Uterus (tissue), 4 donors: Measurements from ENCODE around the gene OCIAD2. TPM values are rescaled to one million over a fixed set of nuclear protein-coding genes. Genes with fewer than 3 reads are reported as not detected.
"Not testable (repeated sequence)": the region's sequence is repeated elsewhere in the genome, so short reads cannot be mapped to it uniquely, and the experiment has no call there.

Experiments used
- DNase-seq, 2 donors: peaks; one replicate each; pipeline ENCODE4 v3.0.0-alpha.2; 2019 to 2020
- H3K27ac ChIP-seq, 2 donors: fragments of 200-600 bp; sonication (generic); 1 replicate in 1 of 2; 2 replicates in 1 of 2; pipeline ENCODE4 v1.5.1; 2016 to 2018
- H3K27me3 ChIP-seq, 2 donors: fragments of 200-600 bp; sonication (generic); one replicate each; pipeline ENCODE4 v1.5.1; 2018 to 2019; ENCODE audit warnings: control low read depth in 1 of 2
- H3K36me3 ChIP-seq, 2 donors: fragments of 200-600 bp; sonication (generic); one replicate each; pipeline ENCODE4 v1.5.1; 2019; ENCODE audit warnings: control low read depth in 1 of 2
- H3K4me1 ChIP-seq, 2 donors: fragments of 200-600 bp; sonication (generic); one replicate each; pipeline ENCODE4 v1.5.1; 2018 to 2019; ENCODE audit warnings: control low read depth in 1 of 2
- H3K4me3 ChIP-seq, 2 donors: fragments of 200-600 bp; sonication (generic); 1 replicate in 1 of 2; 2 replicates in 1 of 2; pipeline ENCODE4 v1.5.1; 2018 to 2019; ENCODE audit warnings: mild to moderate bottlenecking in 1 of 2
- H3K9me3 ChIP-seq, 2 donors: fragments of 200-600 bp; sonication (generic); one replicate each; pipeline ENCODE4 v1.5.1; 2019; ENCODE audit warnings: control low read depth in 1 of 2
- POLR2A ChIP-seq, 2 donors: fragments of 450-650 bp; IDR thresholded peaks; one replicate each; pipeline ENCODE4 v1.6.1; 2016; ENCODE audit warnings: antibody characterized with exemption in 2 of 2, mild to moderate bottlenecking in 1 of 2, moderate library complexity in 1 of 2
- intact Hi-C: fragments of 100-400 bp; cut with DNase I; formaldehyde crosslinking; loops from one replicate; pipeline ENCODE4 v1.15.1; 2023; ENCODE audit warnings: low total_unique reads
- total RNA-seq, 4 donors: library from RNA; depleted of rRNA in 3 of 4; stranded (reverse); fragments of >200 nt in 3 of 4; gene quantifications; one replicate each; pipeline versions ENCODE4 v1.1.0 to v1.2.4, GENCODE V29; 2014 to 2023
- TF ChIP-seq, protein P1 (sequence below), 4 experiments: fragments of 200-600 bp in 2 of 4; fragments of 450-650 bp in 2 of 4; sonication (generic) in 2 of 4; IDR thresholded peaks; one replicate each; pipeline ENCODE4 v1.5.1; 2016 to 2019; ENCODE audit warnings: antibody characterized with exemption in 4 of 4, mild to moderate bottlenecking in 2 of 4, moderate library complexity in 1 of 4
- donor health status: DM: yes; HTN: yes; CAD: no.

Gene OCIAD2
- total RNA-seq, 4 donors from 2014 or later: 0.88 to 17.0 (median 6.2) TPM

DNA sequence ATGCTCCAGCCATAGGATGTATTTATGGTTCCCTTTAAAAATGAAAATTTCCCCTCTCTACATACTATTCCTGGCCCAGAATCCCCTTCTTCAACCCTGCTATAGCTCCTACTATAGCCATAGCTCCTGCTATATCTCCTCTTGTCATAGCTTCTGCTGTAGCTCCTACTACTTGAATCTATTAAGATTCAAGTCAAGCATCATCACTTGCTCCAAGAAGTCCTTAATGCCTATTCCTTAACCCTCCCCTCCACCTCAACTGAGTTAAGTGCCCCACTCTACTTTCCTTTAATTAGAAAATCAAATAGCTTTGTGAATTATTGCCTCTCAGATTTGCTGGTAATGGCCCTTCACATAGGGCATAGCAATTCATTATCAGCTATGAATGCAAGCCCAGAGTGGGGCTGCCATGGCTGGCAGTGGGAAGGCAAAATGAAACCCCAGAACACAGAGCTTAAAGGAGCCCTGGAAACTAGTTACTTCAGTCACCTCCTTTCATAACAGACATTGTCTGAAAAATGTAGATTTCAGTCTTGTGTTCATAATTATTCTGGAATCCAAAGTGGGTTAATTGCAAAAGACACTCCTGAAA lies 15.4 kb downstream of the OCIAD2 start:
- intact Hi-C loops: no loop called here
- no peak overlapping the region for H3K4me3 ChIP-seq
- no peak overlapping the region for H3K27ac ChIP-seq
- H3K4me1 ChIP-seq: no peaks in the 10 kb centered on the region
- no peaks in the 10 kb centered on the region for H3K9me3 ChIP-seq
- TF ChIP-seq, protein P1, sequence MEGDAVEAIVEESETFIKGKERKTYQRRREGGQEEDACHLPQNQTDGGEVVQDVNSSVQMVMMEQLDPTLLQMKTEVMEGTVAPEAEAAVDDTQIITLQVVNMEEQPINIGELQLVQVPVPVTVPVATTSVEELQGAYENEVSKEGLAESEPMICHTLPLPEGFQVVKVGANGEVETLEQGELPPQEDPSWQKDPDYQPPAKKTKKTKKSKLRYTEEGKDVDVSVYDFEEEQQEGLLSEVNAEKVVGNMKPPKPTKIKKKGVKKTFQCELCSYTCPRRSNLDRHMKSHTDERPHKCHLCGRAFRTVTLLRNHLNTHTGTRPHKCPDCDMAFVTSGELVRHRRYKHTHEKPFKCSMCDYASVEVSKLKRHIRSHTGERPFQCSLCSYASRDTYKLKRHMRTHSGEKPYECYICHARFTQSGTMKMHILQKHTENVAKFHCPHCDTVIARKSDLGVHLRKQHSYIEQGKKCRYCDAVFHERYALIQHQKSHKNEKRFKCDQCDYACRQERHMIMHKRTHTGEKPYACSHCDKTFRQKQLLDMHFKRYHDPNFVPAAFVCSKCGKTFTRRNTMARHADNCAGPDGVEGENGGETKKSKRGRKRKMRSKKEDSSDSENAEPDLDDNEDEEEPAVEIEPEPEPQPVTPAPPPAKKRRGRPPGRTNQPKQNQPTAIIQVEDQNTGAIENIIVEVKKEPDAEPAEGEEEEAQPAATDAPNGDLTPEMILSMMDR (IDR thresholded peaks at IDR 0.05): no peak
- TF ChIP-seq POLR2A (IDR thresholded peaks at IDR 0.05): no peak
- H3K27me3 ChIP-seq: no peaks in the 10 kb centered on the region
- no peak for DNase-seq
- no peaks in the 10 kb centered on the region for H3K36me3 ChIP-seq

DNA sequence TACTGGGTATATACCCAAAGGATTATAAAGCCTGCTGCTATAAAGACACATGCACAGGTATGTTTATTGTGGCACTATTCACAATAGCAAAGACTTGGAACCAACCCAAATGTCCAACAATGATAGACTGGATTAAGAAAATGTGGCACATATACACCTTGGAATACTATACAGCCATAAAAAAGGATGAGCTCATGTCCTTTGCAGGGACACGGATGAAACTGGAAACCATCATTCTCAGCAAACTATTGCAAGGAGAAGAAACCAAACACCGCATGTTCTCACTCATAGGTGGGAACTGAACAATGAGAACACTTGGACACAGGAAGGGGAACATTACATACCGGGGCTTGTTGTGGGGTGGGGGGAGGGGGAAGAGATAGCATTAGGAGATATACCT lies 16.8 kb downstream of the OCIAD2 start:
- H3K4me1 ChIP-seq, DNase-seq, intact Hi-C loops, H3K27ac ChIP-seq, H3K36me3 ChIP-seq, H3K9me3 ChIP-seq, H3K4me3 ChIP-seq, H3K27me3 ChIP-seq: not testable (repeated sequence)

DNA sequence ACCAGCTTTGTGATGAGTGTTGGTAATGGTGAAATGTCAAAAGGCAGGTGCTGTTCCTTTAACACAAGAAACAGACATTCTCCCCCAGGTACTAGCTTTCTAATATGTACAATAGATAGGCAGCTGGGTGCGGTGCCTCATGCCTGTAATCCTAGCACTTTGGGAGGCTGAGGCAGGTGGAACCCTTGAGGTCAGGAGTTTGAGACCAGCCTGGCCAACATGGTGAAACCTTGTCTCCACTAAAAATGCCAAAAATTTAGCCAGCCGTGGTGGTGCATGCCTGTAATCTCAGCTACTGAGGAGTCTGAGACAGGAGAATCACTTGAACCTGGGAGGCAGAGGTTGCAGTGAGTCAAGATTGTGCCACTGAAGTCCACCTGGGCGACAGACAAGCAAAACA lies 24.9 kb downstream of the OCIAD2 start:
- H3K4me3 ChIP-seq, intact Hi-C loops, H3K27ac ChIP-seq, H3K27me3 ChIP-seq, H3K9me3 ChIP-seq, H3K4me1 ChIP-seq, DNase-seq, H3K36me3 ChIP-seq: not testable (repeated sequence)

DNA sequence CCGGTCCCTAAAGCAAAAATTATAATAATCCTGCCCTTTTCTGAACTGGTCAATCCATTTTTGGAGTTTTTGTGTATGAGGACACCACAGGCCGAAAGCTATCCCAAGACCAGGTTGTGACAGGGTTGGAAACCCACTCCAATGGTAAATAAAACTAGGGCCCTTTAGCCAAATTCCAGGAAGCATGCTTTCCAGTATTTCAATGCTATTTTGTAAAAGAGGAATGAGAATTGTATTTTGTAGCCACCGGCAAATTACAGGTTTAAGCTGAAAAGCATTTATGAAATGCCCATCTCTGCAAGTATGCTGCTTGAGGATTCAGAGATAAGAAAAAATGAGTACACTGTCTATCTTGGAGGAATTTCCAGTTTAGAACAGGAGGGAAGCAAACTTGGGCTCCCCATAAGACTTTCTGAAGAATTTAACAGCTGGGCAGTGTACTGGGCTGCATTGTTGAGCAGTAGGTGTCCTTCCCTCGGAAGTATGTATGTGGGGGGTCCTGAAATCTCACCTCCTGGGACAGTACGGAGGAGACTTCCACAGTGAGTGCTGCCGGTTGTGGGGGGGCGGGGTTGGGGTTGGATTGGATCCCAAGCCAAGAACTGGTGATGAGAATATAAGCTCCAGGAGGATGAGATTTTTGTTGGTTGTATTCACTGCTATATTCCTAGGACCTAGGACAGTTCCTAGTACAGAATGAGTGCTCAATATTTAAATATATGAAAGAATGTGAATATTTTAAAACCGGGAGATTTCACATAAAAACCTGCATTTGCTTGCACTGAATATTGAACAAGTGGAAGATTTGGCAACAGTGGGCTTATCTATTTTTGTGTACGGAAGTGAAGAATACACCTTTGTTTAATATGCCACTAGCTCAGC lies 26.8 kb downstream of the OCIAD2 start:
- TF ChIP-seq, protein P1 (IDR thresholded peaks at IDR 0.05): no peak
- no peak for TF ChIP-seq POLR2A (IDR thresholded peaks at IDR 0.05)
- DNase-seq: no peak
- intact Hi-C loops: no loop called here
- Histone ChIP-seq H3K4me1 (no peaks in the 10 kb centered on the region), H3K27me3 (no peaks in the 10 kb centered on the region), H3K27ac (no peak overlapping the region), H3K4me3 (no peak overlapping the region), H3K9me3 (no peaks in the 10 kb centered on the region), H3K36me3 (no peaks in the 10 kb centered on the region)

DNA sequence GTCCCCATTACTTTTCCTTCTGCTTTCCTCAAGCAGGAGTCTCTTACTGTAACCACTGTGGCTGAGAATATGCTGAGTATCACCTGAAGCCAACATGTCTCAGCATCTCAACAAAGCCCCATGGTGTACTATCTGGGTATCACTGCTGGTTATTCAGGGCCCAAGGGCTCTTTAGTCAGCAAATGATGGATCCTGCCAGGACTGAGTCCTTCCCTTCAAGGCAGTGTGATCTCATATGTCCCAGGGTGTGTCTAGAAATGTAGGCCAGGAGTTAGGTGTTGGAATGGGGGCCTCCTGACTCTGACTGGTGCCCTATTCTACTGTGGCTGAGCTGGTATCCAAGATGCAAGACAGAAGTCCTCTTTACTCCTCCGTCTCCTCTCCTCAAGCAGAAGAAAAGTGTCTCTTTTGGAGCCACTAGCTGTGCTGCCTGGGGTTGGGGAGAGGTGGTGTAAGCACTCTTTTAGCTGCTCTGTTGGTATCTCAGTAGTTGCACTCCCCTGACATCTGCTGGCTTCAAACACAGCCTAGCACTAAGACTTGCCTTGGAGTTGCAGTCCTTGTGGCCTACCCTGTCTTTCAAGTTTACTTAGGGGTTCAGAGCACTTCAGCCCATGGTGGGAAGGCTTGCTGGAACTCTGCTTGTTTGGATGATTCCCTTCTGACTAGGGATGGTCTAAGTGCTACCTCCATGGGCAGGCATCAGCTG lies 28.6 kb downstream of the OCIAD2 start:
- H3K4me3 ChIP-seq: no peak overlapping the region
- no peaks in the 10 kb centered on the region for H3K36me3 ChIP-seq
- no peaks in the 10 kb centered on the region for H3K27me3 ChIP-seq
- no peaks in the 10 kb centered on the region for H3K4me1 ChIP-seq
- no peaks in the 10 kb centered on the region for H3K9me3 ChIP-seq
- TF ChIP-seq POLR2A (IDR thresholded peaks at IDR 0.05): no peak
- TF ChIP-seq, protein P1 (IDR thresholded peaks at IDR 0.05): no peak
- DNase-seq: no peak
- no peak overlapping the region for H3K27ac ChIP-seq
- intact Hi-C loops: no loop called here

GRCh38 chr4:48864696-48865095 lies 41.9 kb downstream of the OCIAD2 start:
- intact Hi-C loops, H3K4me3 ChIP-seq, DNase-seq, H3K27me3 ChIP-seq, H3K9me3 ChIP-seq, H3K4me1 ChIP-seq, H3K36me3 ChIP-seq, H3K27ac ChIP-seq: not testable (repeated sequence)
